Measurements from ENCODE around the gene MASTL.

MASTL gene

GRCh38 chr10:27225011-27225590 lies 69.9 kb downstream of the MASTL start:
- no peak for DNase-seq (ENCODE audit: low read depth)

- DNase-seq (ENCODE audit: low read depth), result no peak
Measured at GRCh38 chr10:27225642-27226257, 70.6 kb downstream of the MASTL start.

DNA sequence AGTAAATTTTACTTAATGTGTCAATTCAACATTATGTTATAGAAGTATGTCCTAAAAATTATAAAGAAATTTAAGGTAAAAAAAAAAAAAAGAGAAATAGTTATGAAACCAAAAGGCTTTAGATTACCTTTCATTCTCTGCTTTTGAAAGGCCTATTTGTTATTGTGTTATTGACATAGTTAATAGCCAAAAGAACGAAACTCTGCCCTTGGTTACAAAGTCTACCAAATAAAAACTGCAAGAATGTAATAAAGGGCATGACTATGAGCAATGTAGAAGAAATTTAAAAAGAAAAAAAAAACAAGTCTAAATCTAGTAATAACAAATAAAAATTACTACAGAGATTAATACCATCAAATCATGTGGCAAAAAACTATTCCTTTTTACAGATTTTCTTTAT lies 74.9 kb downstream of the MASTL start:
- DNase-seq (ENCODE audit: low read depth), result no peak

DNA sequence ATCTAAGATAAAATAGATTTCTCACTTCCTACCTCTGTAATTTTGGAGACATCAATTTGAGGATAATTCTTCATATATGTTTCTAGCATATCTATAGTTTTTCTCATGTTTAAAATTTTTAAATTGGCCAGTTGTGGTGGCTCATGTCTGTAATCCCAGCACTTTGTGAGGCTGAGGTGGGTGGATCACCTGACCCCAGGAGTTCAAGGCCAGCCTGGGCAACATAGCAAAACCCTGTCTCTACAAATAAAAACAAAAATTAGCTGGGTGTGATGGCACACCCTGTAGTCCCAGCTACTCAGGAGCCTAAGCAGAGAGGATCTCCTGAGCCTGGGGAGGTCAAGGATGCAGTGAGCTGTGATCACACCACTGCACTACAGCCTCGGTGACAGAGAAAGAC lies 80.6 kb downstream of the MASTL start:
- DNase-seq (ENCODE audit: low read depth), result no peak

All from T follicular helper cell (primary cell).